GM18870 (cell line): Measurements from ENCODE around the gene NR3C2.

Experiments used
- ATAC-seq: cut with Tn5 transposase; IDR thresholded peaks from one replicate; pipeline ENCODE4 v1.9.1; 2021; ENCODE audit warnings: moderate library complexity; ENCODE audit not compliant: unreplicated experiment

NR3C2 gene

GRCh38 chr4:148060264-148061140, 381.7 kb downstream of the NR3C2 start:
- no peak for ATAC-seq

DNA sequence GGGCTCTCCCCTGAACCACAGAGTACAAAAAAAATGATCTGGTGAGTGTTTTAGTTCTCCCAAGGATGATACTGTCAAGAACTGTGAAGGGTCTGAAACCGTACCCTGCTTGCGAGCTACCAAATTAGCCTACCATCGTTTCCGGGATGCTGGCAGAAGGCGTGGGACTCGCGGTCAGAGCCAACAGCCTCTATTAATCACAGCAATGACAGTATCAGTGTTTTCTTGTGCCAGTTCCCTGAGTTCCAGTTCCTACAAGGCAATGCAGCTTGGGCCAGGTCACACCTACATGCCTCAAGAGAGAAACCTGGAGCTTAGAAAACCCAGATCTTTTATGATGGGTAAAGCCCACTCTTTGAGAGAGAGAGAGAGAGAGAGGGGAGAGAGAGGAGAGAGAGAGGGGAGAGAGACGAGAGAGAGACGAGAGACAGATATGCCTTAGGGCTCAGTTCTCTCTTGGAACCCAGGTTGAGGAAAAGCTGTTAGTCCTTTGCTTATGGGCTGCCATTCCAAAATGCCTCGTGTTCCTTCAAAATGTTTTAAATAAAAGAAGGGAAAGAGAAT, 382.5 kb downstream of the NR3C2 start:
- ATAC-seq: no peak

DNA sequence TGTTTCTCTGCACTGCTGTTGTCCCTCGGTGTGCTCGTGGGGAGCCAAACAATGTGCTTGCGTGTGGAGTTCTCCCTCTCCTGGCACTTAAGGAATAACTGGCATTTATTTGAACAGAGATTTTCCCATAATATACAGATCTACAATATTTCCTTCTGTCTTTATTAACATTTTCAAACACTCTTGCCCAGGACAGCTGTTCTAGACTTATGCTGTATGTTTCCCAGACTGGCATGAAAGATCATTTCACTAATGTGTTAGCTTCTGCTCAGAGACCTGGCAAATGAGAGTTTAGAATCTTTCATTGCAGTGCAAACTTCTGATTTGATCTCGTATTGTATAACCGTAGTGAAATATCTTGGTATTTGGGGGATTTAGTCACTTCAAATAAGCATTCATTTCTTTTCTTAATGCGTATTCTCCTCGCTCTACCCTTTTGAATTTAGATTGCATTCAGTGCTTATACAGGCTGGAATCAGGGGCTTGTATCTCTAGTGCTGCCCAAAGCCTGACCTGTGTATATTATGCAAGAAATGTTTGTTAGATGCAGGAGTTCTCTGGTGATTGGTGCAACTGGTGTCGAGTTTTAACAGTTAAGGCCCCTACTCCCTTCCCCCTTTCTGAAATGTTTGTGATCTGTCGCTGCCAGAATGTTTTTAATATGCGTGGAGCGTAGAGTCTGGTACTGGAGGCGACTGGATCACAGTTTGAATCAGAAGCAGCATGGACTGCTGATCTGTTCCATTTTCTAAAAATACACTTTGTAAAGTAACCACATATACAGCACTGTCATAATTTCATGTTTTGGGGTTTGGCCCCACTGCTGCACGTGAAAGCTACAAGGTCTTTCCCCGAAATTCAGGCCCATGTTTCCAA, 384.0 kb downstream of the NR3C2 start:
- ATAC-seq: no peak

- ATAC-seq: peak; percentile 28
Observed at GRCh38 chr4:148057516-148057915, 384.7 kb downstream of the NR3C2 start.

- ATAC-seq: peak; percentile 87
Observed at GRCh38 chr4:148056879-148057278, 385.3 kb downstream of the NR3C2 start.

GRCh38 chr4:148055844-148056243, 386.4 kb downstream of the NR3C2 start:
- ATAC-seq: no peak

DNA sequence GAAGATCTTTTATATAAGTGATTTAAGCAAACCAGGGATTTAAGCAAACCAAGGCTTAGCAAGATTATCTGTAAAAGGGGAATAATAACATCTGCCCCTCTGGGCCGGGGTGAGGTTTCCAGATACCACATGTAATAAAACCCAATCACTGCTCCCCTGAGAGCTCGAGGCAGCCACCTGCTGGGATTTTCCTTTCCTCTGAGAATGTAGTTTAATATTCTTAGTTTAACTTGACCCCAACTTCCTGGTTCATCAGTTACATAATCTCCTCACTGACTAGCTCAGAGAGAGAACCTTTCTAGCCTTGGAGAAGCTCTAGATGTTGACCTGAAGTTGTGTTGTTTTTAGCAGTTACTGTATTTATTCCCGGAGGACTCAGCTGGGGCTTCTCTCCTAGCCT, 387.9 kb downstream of the NR3C2 start:
- no peak for ATAC-seq

DNA sequence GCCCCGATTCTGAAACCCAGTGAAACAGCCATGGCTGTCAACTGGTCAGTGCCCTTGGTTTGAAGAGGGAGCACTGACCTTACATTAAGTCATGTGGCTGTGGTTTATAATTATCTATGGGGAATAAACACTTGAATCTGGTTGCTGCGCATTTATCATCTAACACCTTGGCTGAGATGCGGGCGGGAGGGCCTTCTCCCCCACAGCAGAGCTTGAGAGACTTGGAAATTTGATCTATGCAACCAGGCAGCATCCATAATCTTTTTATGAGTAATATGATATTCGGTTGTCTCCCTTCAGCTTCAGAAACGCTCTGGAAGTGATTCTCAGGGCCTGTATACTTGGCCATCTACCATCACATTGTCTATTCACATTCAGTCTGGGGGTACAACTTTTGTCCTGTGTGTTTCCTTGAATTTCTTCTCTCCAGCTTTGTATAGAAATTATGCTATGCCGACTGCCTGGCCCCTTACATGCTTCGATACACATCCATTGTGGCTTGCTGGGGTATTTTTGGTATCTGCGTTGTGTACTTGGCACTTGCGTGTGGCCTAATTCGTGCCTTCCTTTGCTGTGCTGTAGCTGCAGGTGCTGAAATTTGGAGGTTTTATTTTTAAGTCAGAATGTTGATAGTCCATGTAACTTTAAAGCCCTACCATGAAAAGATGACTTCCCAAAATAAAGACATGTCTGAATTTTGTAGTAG, 388.8 kb downstream of the NR3C2 start:
- ATAC-seq: no peak

- no peak for ATAC-seq
Observed at GRCh38 chr4:148052448-148052847, 389.8 kb downstream of the NR3C2 start.

DNA sequence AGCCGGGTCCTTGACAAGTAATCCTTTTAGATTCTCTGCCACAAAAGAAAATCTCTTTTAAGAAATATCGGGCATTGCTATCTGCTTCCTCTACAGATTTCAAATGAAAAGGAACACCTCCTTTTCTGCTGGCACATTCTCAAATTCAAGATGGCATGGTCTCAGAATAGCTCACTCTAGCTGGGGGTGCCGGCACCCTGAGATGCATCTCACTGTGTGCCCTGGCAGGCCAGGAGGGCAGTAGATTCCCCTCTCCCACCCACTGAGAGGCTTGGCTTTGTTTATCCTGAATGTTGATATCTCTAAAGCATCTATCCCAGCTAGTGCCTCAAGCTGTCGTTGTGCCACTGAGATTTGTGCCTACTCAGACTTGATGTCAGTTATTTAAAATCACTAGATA, 390.8 kb downstream of the NR3C2 start:
- ATAC-seq: no peak

- ATAC-seq: no peak
Observed at GRCh38 chr4:148048598-148048997, 393.6 kb downstream of the NR3C2 start.

GRCh38 chr4:148044912-148045352, 397.3 kb downstream of the NR3C2 start:
- ATAC-seq: peak; percentile 97

- no peak for ATAC-seq
Observed at GRCh38 chr4:148044089-148044911, 397.9 kb downstream of the NR3C2 start.

GRCh38 chr4:148041606-148042329, 400.4 kb downstream of the NR3C2 start:
- no peak for ATAC-seq

DNA sequence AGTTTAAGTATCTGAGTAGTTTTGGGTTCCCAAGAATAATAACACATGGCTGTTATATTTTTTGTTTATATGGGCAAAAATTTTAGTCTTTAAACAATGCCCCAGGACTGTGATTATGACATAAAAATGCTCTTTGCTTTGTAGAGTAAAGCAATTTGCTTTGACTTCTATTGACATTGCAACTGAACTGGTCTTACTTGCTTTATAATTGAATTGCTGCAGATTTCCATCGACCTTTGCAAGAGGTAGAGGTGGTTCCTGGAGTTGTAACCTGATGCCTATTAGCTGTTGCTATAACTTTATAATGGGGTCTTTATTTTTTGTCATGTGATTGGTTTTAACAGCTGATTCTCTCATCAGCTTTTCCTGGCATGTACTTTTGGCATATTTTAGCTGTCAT, 407.4 kb downstream of the NR3C2 start:
- no peak for ATAC-seq

DNA sequence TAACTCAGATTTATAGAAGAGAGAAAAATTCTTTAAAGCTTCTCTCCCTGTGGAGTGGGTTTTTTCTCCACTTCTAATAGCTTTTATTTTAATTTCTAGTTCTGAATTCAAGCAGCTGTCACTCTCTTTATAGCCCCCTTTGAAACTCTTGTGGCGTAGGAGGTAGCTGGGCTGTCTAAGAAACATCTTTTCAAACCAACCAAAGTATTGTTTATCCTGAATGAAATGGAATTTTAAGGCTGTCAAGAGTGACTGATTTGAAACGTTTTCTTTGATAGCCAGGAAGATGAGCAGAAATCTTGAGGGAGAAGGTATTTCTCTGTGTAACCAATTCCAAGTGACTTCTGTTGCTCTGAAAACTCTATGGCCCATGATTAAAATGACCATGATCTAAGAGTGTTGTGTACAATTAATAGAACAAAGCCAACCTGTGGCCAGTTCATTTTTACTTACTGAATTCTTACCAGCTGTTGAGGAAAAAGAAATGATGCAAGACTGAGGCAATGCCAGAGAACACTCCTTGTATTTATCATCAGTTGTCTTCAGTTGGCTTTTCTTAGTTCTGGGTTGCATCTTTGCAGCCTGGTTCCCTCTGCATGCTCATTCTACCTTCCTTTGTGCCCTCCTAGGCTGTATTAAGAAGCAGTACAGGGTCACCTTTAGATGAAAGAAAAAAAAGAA, 411.9 kb downstream of the NR3C2 start:
- no peak for ATAC-seq

- ATAC-seq: no peak
Observed at GRCh38 chr4:148029781-148030180, 412.4 kb downstream of the NR3C2 start.
